SK-N-SH (cell line): ENCODE data around the gene RAMACL. TPM values are rescaled to one million over a fixed set of nuclear protein-coding genes. Genes with fewer than 3 reads are reported as not detected.
A peak's percentile ranks its signal among the peaks of the same experiment; 100 is the strongest.

Experiments
- CTCF ChIA-PET: fragments of 300-600, 350-600 bp; formaldehyde crosslinking; extraction: SDS; loops from one replicate; lab custom pipeline; 2021; lab: Yijun Ruan, JAX
- POLR2A ChIA-PET: fragments of 350-600 bp; sonication (Branson Sonifier 250); formaldehyde crosslinking; extraction: SDS; loops from one replicate; lab custom pipeline; 2020; ENCODE audit warnings: antibody characterized with exemption, inconsistent platforms; lab: Yijun Ruan, JAX
- DNase-seq: peaks from one replicate; pipeline ENCODE4 v3.0.0; 2012
- H2AFZ ChIP-seq: fragments of 200-600 bp; sonication (generic); 2 replicates; pipeline ENCODE4 v1.8.1; 2016; ENCODE audit warnings: antibody characterized with exemption, mild to moderate bottlenecking, low read depth
- H3F3A ChIP-seq: fragments of 200-600 bp; sonication (generic); replicated peaks from 2 replicates; pipeline ENCODE3; 2016; ENCODE audit warnings: antibody characterized with exemption, mild to moderate bottlenecking; ENCODE audit not compliant: insufficient read depth
- H3K27ac ChIP-seq, 2 experiments: fragments of 200-500 bp in 1 of 2; fragments of 200-600 bp in 1 of 2; sonication (Bioruptor generic) in 1 of 2; sonication (generic), shearing (Covaris generic) in 1 of 2; 2 replicates each; pipeline versions ENCODE4 v1.5.1 to v1.6.1; 2014 to 2016; ENCODE audit warnings: low read depth in 2 of 2, inconsistent platforms in 1 of 2, low read length in 1 of 2, mild to moderate bottlenecking in 1 of 2, mixed read lengths in 1 of 2
- H3K27me3 ChIP-seq: fragments of 200-600 bp; sonication (generic), shearing (Covaris generic); 2 replicates; pipeline ENCODE4 v1.6.1; 2016; ENCODE audit warnings: mixed run types; ENCODE audit not compliant: insufficient read depth
- H3K36me3 ChIP-seq, 2 experiments: fragments of 200-500 bp in 1 of 2; fragments of 200-600 bp in 1 of 2; sonication (Bioruptor generic) in 1 of 2; sonication (generic) in 1 of 2; replicated peaks in 1 of 2; 2 replicates each; pipeline versions ENCODE3 to v1.5.1; 2014 to 2016; ENCODE audit warnings: low read length in 1 of 2, mild to moderate bottlenecking in 1 of 2; ENCODE audit not compliant: insufficient read depth in 2 of 2, control insufficient read depth in 1 of 2
- H3K4me1 ChIP-seq, 2 experiments: fragments of 200-500 bp in 1 of 2; fragments of 200-600 bp in 1 of 2; sonication (Bioruptor generic) in 1 of 2; sonication (generic), shearing (Covaris generic) in 1 of 2; 2 replicates each; pipeline versions ENCODE4 v1.5.1 to v1.6.1; 2014 to 2016; ENCODE audit warnings: low read depth in 1 of 2, low read length in 1 of 2, mixed run types in 1 of 2; ENCODE audit not compliant: insufficient read depth in 2 of 2, control insufficient read depth in 1 of 2
- H3K4me2 ChIP-seq: fragments of 200-600 bp; sonication (generic), shearing (Covaris generic); 2 replicates; pipeline ENCODE4 v1.6.1; 2017; ENCODE audit warnings: mixed run types
- H3K4me3 ChIP-seq, 2 experiments: fragments of 200-500 bp in 1 of 2; fragments of 200-600 bp in 1 of 2; sonication (Bioruptor generic) in 1 of 2; sonication (generic), shearing (Covaris generic) in 1 of 2; 2 replicates each; pipeline versions ENCODE4 v1.5.1 to v1.8.1; 2014 to 2016; ENCODE audit warnings: low read depth in 2 of 2, inconsistent platforms in 1 of 2, low read length in 1 of 2, mild to moderate bottlenecking in 1 of 2, mixed read lengths in 1 of 2, moderate library complexity in 1 of 2
- H3K79me2 ChIP-seq: fragments of 200-600 bp; sonication (generic); 2 replicates; pipeline ENCODE4 v1.8.1; 2017; ENCODE audit warnings: mild to moderate bottlenecking; ENCODE audit not compliant: insufficient read depth
- H3K9ac ChIP-seq: fragments of 200-600 bp; sonication (generic); 2 replicates; pipeline ENCODE4 v1.6.1; 2017; ENCODE audit warnings: mixed run types
- H3K9me2 ChIP-seq: fragments of 200-600 bp; sonication (generic); 2 replicates; pipeline ENCODE4 v1.6.1; 2017; ENCODE audit warnings: mixed run types
- H3K9me3 ChIP-seq: fragments of 200-600 bp; sonication (generic); 2 replicates; pipeline ENCODE4 v1.6.1; 2017; ENCODE audit warnings: mixed run types, mild to moderate bottlenecking, moderate library complexity
- H4K20me1 ChIP-seq: fragments of 200-600 bp; sonication (generic); 2 replicates; pipeline ENCODE4 v1.6.1; 2017; ENCODE audit warnings: mild to moderate bottlenecking, mixed run types; ENCODE audit not compliant: insufficient read depth
- CHD2 ChIP-seq: fragments of 150-350 bp; IDR thresholded peaks from 2 replicates; pipeline ENCODE4 v1.6.1; 2018; ENCODE audit warnings: low read length; ENCODE audit not compliant: partially characterized antibody
- ELF1 ChIP-seq: IDR thresholded peaks from 2 replicates; pipeline ENCODE4 v1.4.0; 2012
- GABPA ChIP-seq: IDR thresholded peaks from 2 replicates; pipeline ENCODE4 v1.4.0; 2012; ENCODE audit warnings: low read depth, mild to moderate bottlenecking
- GATA2 ChIP-seq: sonication (generic); formaldehyde crosslinking; IDR thresholded peaks from 2 replicates; pipeline ENCODE4 v1.5.0; 2020; ENCODE audit warnings: mild to moderate bottlenecking, missing genetic modification reagents
- JUND ChIP-seq: IDR thresholded peaks from 2 replicates; pipeline ENCODE4 v1.4.0; 2012
- MAX ChIP-seq: IDR thresholded peaks from 2 replicates; pipeline ENCODE4 v1.4.0; 2012; ENCODE audit warnings: low read depth
- MXI1 ChIP-seq: IDR thresholded peaks from 2 replicates; pipeline ENCODE4 v1.6.1; 2012; ENCODE audit warnings: mild to moderate bottlenecking, low read depth, low read length, improper control_type of control experiment
- NFIC ChIP-seq: IDR thresholded peaks from 2 replicates; pipeline ENCODE4 v1.4.0; 2012; ENCODE audit warnings: borderline replicate concordance
- NRF1 ChIP-seq: IDR thresholded peaks from 2 replicates; pipeline ENCODE4 v1.6.1; 2012; ENCODE audit warnings: low read depth, mild to moderate bottlenecking, low read length
- POLR2AphosphoS5 ChIP-seq: IDR thresholded peaks from 2 replicates; pipeline ENCODE4 v1.6.1; 2012; ENCODE audit warnings: low read depth, low read length
- RAD21 ChIP-seq: IDR thresholded peaks from 2 replicates; pipeline ENCODE4 v1.6.1; 2012; ENCODE audit warnings: mild to moderate bottlenecking, low read length
- RFX5 ChIP-seq: IDR thresholded peaks from 2 replicates; pipeline ENCODE4 v1.6.1; 2012; ENCODE audit warnings: mild to moderate bottlenecking, improper control_type of control experiment, low read length
- SIN3A ChIP-seq: IDR thresholded peaks from 2 replicates; pipeline ENCODE4 v1.6.1; 2012; ENCODE audit warnings: low read depth, mild to moderate bottlenecking, low read length, moderate library complexity, borderline replicate concordance
- SMC3 ChIP-seq: IDR thresholded peaks from 2 replicates; pipeline ENCODE4 v1.6.1; 2012; ENCODE audit warnings: low read depth, low read length, improper control_type of control experiment
- TAF1 ChIP-seq: IDR thresholded peaks from 2 replicates; pipeline ENCODE4 v1.6.1; 2012; ENCODE audit warnings: low read depth, mild to moderate bottlenecking, low read length, moderate library complexity, borderline replicate concordance
- TEAD4 ChIP-seq: IDR thresholded peaks from 2 replicates; pipeline ENCODE4 v1.4.0; 2012; ENCODE audit warnings: mild to moderate bottlenecking, borderline replicate concordance; ENCODE audit not compliant: insufficient read depth
- YY1 ChIP-seq: IDR thresholded peaks from 2 replicates; pipeline ENCODE4 v1.4.0; 2012; ENCODE audit warnings: low read depth, mild to moderate bottlenecking
- WGBS: methylation state at CpG from one replicate; pipeline ENCODE4 v1.1.6; 2017; ENCODE audit warnings: low lambda C conversion rate; 5-methylcytosine and 5-hydroxymethylcytosine counted together
- polyA plus RNA-seq, 3 experiments: library from polyadenylated mRNA; depleted of rRNA; stranded (reverse); fragments of >200 nt; gene quantifications; 2 replicates each; pipeline ENCODE4 v1.2.3, GENCODE V29; 2012
- TF ChIP-seq, protein P1 (sequence below): IDR thresholded peaks from 2 replicates; pipeline ENCODE4 v1.6.1; 2012; ENCODE audit warnings: mild to moderate bottlenecking, low read depth, low read length, moderate library complexity

Gene RAMACL
- polyA plus RNA-seq, 1 of the 3 experiments (the other 2 are of a cell fraction), result 0.10 TPM

- Histone ChIP-seq H3K4me1 (peaks cover 10 to 31% of the 10 kb centered on the region in 2 experiments), H4K20me1 (no peaks in the 10 kb centered on the region), H3K9ac (peak within 1 kb of the TSS; percentile 96), H3K4me2 (peak within 1 kb of the TSS; percentile 97), H3K9me2 (no peaks in the 10 kb centered on the region), H2AFZ (peak within 1 kb of the TSS; percentile 67), H3K9me3 (no peaks in the 10 kb centered on the region), H3K27me3 (no peaks in the 10 kb centered on the region), H3K79me2 (peaks cover 44% of the 10 kb centered on the region), H3K27ac (peak within 1 kb of the TSS; percentile 89 to 97), H3F3A (peaks cover 17% of the 10 kb centered on the region), H3K4me3 (peak within 1 kb of the TSS; percentile 83 to 97), H3K36me3 (no peaks in the 10 kb centered on the region)
- DNase-seq, result peak; percentile 97
- 2% methylated on average over 36 of the region's 87 CpGs for WGBS
- TF ChIP-seq RFX5 (peak; percentile 51; the same call in 1 of the 2 replicates), GATA2 (CRISPR knock-in tag) (no peak), YY1 (peak; percentile 26; the same call in 1 of the 2 replicates), GABPA (0 out of 2 replicates have a peak, but pooled peaks have one; percentile 22), MAX (peak; percentile 14; the same call in 1 of the 2 replicates), POLR2AphosphoS5 (peak; percentile 96), SIN3A (peak; percentile 71; the same call in 1 of the 2 replicates), RAD21 (peak; percentile 20), SMC3 (0 out of 2 replicates have a peak, but pooled peaks have one; percentile 8), CHD2 (peak; percentile 52), NRF1 (peak; percentile 70), MXI1 (peak; percentile 64), JUND (no peak; the same call in 1 of the 2 replicates), ELF1 (no peak), TEAD4 (no peak), TAF1 (peak; percentile 92), NFIC (no peak)
- TF ChIP-seq, protein P1, sequence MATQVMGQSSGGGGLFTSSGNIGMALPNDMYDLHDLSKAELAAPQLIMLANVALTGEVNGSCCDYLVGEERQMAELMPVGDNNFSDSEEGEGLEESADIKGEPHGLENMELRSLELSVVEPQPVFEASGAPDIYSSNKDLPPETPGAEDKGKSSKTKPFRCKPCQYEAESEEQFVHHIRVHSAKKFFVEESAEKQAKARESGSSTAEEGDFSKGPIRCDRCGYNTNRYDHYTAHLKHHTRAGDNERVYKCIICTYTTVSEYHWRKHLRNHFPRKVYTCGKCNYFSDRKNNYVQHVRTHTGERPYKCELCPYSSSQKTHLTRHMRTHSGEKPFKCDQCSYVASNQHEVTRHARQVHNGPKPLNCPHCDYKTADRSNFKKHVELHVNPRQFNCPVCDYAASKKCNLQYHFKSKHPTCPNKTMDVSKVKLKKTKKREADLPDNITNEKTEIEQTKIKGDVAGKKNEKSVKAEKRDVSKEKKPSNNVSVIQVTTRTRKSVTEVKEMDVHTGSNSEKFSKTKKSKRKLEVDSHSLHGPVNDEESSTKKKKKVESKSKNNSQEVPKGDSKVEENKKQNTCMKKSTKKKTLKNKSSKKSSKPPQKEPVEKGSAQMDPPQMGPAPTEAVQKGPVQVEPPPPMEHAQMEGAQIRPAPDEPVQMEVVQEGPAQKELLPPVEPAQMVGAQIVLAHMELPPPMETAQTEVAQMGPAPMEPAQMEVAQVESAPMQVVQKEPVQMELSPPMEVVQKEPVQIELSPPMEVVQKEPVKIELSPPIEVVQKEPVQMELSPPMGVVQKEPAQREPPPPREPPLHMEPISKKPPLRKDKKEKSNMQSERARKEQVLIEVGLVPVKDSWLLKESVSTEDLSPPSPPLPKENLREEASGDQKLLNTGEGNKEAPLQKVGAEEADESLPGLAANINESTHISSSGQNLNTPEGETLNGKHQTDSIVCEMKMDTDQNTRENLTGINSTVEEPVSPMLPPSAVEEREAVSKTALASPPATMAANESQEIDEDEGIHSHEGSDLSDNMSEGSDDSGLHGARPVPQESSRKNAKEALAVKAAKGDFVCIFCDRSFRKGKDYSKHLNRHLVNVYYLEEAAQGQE, result peak; percentile 73
- ChIA-PET POLR2A (interaction anchor here (0.6 to 2.5 kb wide), 11 partner anchors 13 to 192 kb away, joined by 3 to 14 read pairs (median 3); no protein-coding TSS in a partner anchor), CTCF (interaction anchor here (0.6 to 1.4 kb wide), 7 partner anchors 13 to 225 kb away, joined by 3 to 4 read pairs (median 3); no protein-coding TSS in a partner anchor)
Measured at GRCh38 chr6:166627033-166627874, 40.8 kb upstream of the RAMACL start, which contains the start of gene RPS6KA2. Gene RPS6KA2, minus strand, starts transcription at chr6:166627251. Its CDS starts 232 bp downstream, at chr6:166627019.
